Activated T-cell treated with anti-CD3 and anti-CD28 coated beads, Interleukin-2, amount 50 U/mL, for 24 hours (primary cell): Measurements from ENCODE around the gene HTRA3.
"Not testable (repeated sequence)": the region's sequence is repeated elsewhere in the genome, so short reads cannot be mapped to it uniquely, and the experiment has no call there.

Experiments used
- DNase-seq: peaks from one replicate; pipeline ENCODE4 v3.0.0-alpha.2; 2020
- H3K27ac Mint-ChIP-seq: 2 replicates; pipeline ENCODE4 v1.8.0; 2020; ENCODE audit warnings: mild to moderate bottlenecking, mixed read lengths
- H3K27me3 Mint-ChIP-seq: 2 replicates; pipeline ENCODE4 v1.8.0; 2020; ENCODE audit warnings: mixed read lengths
- H3K36me3 Mint-ChIP-seq: 2 replicates; pipeline ENCODE4 v1.8.0; 2020; ENCODE audit warnings: low read depth, mixed read lengths
- H3K4me1 Mint-ChIP-seq: 2 replicates; pipeline ENCODE4 v1.8.0; 2020; ENCODE audit warnings: low read depth, mixed read lengths
- H3K4me3 Mint-ChIP-seq: 2 replicates; pipeline ENCODE4 v1.8.0; 2020; ENCODE audit warnings: mild to moderate bottlenecking, moderate library complexity, mixed read lengths
- H3K9me3 Mint-ChIP-seq: 2 replicates; pipeline ENCODE4 v1.8.0; 2020; ENCODE audit warnings: mixed read lengths

HTRA3 gene

DNA sequence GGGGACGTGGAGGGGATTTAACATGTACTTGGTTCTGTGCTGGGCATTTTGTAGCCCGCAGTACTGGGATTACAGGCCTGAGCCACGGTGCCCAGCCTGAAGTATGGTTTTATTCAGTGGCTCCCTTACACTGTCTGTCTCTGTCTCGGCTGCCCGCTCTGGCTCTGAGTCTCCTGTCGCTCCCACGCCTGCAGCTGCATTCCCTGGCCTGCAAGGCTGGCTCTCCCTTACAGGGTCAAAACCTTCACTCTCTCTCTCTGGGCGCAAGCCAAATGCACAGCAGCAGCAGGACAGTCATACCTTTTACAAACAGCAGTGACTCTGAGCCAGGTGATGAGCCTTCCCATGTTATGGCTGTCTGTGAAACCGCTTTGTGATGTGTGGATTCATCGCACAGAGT lies 72.1 kb downstream of the HTRA3 start:
- H3K9me3 Mint-ChIP-seq: peaks cover 3% of the 10 kb centered on the region
- H3K4me3 Mint-ChIP-seq: no peak overlapping the region
- no peak overlapping the region for H3K27ac Mint-ChIP-seq
- H3K36me3 Mint-ChIP-seq: no peaks in the 10 kb centered on the region
- DNase-seq: no peak
- no peaks in the 10 kb centered on the region for H3K4me1 Mint-ChIP-seq
- H3K27me3 Mint-ChIP-seq: peaks cover 6% of the 10 kb centered on the region

DNA sequence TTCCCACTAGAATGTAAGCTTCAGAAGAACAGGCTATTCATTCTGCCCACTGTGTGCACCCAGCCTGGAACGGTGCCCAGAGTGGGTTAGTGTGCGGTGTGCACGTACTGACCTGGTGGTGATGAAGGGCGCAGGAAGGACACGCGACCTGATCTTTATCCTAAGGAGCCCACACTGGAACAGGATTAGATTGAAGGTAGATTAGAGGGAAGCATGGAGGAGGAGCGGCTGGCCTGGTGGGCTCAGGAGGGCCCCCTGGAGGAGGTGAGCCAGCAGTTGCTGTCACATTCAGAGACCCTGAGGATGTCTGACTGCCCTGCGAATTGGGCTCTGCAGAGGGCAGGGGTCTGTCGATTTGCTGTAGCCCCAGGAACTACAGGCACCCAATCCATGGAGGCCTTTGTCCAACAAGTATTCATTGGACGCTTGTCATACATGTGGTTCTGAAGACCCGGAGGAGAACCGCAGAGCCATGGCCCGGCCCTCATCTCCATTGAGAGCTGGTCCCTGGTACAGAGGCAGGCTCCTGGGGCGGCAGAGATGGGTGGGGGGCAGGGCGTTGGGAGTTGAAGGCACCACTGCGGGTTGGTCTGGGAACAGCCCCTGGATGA lies 73.2 kb downstream of the HTRA3 start:
- H3K9me3 Mint-ChIP-seq: no peaks in the 10 kb centered on the region
- H3K4me1 Mint-ChIP-seq: no peaks in the 10 kb centered on the region
- no peaks in the 10 kb centered on the region for H3K36me3 Mint-ChIP-seq
- H3K27ac Mint-ChIP-seq: no peak overlapping the region
- DNase-seq: peak; percentile 15
- no peak overlapping the region for H3K4me3 Mint-ChIP-seq
- H3K27me3 Mint-ChIP-seq: peaks cover 4% of the 10 kb centered on the region

DNA sequence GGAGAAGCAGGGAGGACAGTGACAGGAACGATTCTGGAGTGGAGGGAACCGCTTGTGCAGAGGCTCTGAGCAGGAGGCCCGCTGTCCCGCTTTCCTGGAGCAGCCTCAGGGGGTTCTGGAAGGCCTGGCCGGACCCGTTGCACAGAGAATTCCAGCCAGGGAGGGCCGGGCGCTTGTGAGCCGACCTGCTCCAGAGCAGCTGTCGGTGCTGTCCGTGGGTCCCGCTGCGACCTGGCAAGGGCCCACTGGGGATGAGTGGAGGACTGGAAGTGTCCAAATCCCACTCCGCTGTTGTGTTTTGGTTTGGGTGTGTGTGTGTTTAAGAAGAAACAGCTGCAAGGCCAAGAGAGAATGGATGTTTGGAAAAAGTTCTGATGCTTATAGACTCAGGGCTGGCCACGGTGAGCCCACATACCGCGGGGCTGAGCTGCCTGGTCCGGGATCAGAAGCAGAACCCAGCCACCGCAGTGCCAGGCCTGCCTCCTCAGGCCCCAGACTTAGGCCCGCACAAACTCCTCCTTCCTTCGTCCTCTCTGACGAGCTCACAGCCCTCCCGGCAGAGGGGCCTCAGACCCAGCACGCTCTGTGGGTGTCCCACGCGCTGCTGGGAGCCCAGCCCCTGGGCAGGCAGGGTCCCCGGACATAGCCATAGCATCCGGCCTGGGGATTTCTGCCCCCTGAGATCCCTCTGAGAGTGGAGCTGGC lies 73.9 kb downstream of the HTRA3 start:
- DNase-seq: peak; percentile 12
- H3K27me3 Mint-ChIP-seq: peaks cover 4% of the 10 kb centered on the region
- no peaks in the 10 kb centered on the region for H3K9me3 Mint-ChIP-seq
- H3K36me3 Mint-ChIP-seq: no peaks in the 10 kb centered on the region
- H3K27ac Mint-ChIP-seq: no peak overlapping the region
- H3K4me1 Mint-ChIP-seq: no peaks in the 10 kb centered on the region
- H3K4me3 Mint-ChIP-seq: no peak overlapping the region

DNA sequence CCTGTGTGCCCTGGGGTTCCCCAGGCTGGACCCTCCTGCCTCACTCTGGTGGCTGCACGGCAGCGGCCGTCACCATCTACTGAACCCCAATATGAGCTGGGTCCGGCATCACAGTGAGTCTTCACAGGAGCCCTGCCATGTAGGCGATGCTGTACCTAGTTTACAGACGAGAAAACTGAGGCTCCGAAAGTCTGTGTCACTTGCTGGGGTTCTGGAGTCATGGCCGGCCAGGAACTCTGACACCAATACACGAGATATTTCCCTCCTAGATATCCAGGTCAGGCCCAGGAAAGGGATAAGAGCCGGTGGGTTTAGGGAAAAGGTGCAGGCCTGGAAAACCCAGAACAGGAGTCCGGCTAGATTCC lies 74.4 kb downstream of the HTRA3 start:
- H3K27me3 Mint-ChIP-seq: peaks cover 4% of the 10 kb centered on the region
- H3K9me3 Mint-ChIP-seq: no peaks in the 10 kb centered on the region
- H3K4me1 Mint-ChIP-seq: no peaks in the 10 kb centered on the region
- no peaks in the 10 kb centered on the region for H3K36me3 Mint-ChIP-seq
- no peak for DNase-seq
- H3K27ac Mint-ChIP-seq: no peak overlapping the region
- no peak overlapping the region for H3K4me3 Mint-ChIP-seq

DNA sequence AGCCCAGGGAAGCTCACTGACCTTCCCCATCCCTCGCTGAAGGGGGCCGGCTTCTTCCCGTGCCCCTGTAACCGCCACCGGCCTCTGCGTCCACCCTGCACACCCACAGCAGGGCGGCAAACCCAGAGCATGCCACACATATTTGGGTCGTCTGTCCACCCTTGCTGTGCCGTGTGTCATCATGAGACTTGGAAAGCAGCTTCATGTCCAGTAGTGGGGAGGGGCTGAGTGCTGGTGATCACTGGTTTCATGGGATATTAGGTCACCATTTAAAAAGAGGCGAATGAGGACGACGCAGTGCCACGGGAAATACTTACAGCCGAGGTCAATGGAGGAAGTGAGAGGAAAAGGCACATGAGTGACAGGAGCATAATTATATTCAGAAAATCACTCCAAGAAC lies 74.8 kb downstream of the HTRA3 start:
- H3K27me3 Mint-ChIP-seq: peaks cover 4% of the 10 kb centered on the region

DNA sequence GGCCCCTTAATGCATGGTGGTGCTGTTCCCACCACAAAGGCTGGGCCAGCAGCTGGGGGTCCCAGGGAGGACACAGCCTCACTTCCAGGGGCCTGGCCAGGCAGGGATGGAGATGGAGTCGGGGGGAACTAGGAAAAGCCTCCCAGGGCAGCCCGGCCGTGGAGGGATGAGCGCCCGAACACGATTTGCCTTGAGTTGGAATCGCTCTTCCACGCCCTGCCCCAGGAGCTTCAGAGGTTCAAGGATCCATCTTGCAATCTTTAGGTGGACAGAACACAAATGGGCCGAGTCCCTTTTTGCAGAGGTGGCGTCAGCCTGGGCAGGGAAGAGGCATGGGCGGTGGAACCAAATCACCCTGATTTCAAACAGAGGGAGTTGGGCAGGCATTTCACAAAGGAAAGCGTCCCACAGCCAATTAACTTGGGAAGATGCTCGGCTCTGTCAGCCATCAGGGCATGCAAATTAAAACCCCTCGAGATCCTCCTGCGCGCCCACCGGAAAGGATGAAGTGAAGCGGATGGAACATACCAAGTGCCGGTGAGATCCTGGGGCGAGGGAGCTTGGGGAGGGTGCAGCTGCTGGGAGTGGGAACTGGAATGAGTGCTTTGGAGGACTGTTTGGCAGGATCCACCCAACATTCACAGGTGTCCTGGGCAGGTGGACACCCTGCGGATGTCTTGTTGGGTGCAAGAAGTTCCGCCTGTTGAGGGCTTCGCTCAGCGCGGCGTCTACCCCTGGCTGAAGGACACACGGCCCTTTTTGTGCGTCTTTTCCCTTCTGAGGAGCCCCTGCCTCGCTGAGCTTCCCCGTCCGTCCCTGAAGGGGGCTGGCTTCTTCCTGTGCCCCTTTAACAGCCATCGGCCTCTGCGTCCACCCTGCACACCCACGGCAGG lies 75.7 kb downstream of the HTRA3 start:
- Mint-ChIP-seq H3K27me3 (peaks cover 5% of the 10 kb centered on the region), H3K9me3 (no peaks in the 10 kb centered on the region), H3K4me1 (no peaks in the 10 kb centered on the region), H3K4me3 (no peak overlapping the region), H3K36me3 (no peaks in the 10 kb centered on the region), H3K27ac (no peak overlapping the region)
- peak; percentile 20 for DNase-seq

More for the DNA sequence above, 74.8 kb downstream of the HTRA3 start:
- Mint-ChIP-seq H3K9me3 (no peaks in the 10 kb centered on the region), H3K4me1 (no peaks in the 10 kb centered on the region), H3K4me3 (no peak overlapping the region), H3K36me3 (no peaks in the 10 kb centered on the region), H3K27ac (no peak overlapping the region)
- DNase-seq: no peak

DNA sequence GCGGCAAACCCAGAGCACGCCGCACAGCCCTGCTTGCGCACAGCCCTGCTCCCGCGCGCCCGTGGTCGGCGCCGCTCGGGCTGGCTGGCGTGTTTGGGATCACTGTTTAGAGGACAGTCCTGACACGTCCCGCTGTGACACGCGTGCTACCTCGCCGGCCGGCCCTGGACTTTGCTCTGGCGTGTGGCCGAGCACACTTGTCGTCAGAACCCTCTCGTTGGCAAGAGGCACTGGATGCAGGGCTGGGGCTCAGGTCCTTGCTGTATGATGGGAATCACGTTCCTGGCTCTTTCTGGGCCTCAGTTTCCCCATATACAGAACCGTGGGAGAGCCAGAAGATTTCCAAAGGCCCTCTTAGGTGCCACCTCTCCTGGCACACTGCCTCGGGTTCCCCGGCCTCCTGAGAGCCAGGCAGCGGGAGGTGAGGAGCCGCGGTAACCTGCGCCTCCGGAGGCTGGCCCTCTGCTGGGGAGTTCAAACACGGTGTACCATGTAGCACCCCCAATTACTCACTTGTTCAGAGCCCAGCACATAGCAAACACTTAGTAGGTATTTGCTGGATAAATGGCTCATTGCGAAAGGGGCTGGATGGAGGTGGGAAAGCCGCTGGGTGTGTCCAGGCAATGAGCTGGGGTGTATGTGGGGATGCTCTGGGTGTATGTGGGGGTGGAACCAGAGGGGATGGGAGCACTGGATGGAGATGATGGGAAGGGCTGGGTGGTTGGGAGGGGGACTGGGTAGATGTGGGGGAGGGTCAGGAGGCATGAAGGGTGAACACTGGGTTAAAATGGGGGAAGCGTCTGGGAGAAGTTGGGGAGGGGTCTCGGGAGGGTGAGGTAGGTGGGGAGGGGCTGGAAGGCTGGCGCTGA lies 76.6 kb downstream of the HTRA3 start:
- no peaks in the 10 kb centered on the region for H3K36me3 Mint-ChIP-seq
- no peak overlapping the region for H3K27ac Mint-ChIP-seq
- no peaks in the 10 kb centered on the region for H3K4me1 Mint-ChIP-seq
- peaks cover 11% of the 10 kb centered on the region for H3K27me3 Mint-ChIP-seq
- H3K4me3 Mint-ChIP-seq: no peak overlapping the region
- peak; percentile 6 for DNase-seq
- no peaks in the 10 kb centered on the region for H3K9me3 Mint-ChIP-seq

DNA sequence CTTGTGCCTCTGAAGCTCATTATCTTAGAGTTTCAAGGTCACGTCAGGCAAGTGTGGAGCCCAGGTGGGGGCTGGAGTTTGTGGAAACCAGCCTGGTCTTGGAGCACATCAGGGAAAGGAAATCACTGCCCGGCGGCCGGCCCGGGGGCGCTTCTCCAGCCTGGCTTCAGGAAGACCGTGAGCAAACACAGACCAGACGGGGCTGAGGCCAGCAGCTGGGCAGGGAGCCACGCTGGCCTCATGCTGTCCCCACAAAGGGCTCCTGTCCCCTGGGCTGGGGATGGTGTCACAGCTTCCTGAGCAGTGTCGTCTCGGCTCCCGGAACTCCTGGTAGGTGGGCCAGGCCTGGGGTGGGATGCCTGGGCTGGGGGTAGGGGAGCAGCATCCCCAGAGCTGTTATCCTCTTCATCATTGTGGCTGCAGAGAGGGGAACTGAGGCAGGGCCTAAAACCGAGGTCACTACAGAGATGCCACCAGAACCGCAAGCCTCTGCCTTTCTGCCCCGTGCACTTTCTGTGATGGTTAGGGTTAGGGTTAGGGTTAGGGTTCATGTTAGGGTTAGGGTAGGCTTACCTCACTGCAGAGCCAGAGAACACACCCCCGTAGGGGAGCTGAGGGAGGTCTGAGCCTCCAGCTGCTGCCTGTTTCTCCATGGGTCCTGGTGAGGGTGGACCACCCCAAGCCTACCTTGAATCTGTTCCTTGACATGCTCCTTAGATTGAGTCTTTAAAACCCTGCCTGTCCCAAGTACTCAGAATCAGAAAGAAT lies 77.5 kb downstream of the HTRA3 start:
- H3K9me3 Mint-ChIP-seq: no peaks in the 10 kb centered on the region
- no peaks in the 10 kb centered on the region for H3K36me3 Mint-ChIP-seq
- H3K27ac Mint-ChIP-seq: no peak overlapping the region
- H3K27me3 Mint-ChIP-seq: peaks cover 11% of the 10 kb centered on the region
- H3K4me3 Mint-ChIP-seq: no peak overlapping the region
- peak; percentile 17 for DNase-seq
- H3K4me1 Mint-ChIP-seq: no peaks in the 10 kb centered on the region

DNA sequence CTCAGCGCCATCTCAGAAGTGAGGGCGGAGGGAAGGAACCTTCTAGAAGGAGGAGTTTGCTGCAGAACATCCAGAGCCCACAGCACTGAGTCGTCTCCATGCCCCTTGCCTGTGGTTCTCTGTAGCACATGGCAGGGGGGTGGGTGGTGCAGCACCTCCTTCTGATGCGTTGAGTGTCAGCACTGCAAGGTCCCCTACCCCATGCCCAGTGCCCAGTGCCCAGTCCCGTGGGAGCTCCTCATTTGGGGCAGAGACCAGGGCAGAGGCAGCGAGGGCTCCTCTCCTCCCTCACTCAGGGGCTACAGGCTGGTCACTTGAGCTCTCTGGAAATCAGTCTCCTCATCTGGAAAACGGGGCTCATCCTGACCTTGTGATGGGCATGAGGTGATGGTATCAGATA lies 78.1 kb downstream of the HTRA3 start:
- Mint-ChIP-seq H3K27me3 (peaks cover 11% of the 10 kb centered on the region), H3K4me3 (no peak overlapping the region), H3K4me1 (no peaks in the 10 kb centered on the region), H3K27ac (no peak overlapping the region), H3K36me3 (no peaks in the 10 kb centered on the region), H3K9me3 (no peaks in the 10 kb centered on the region)
- DNase-seq: no peak

DNA sequence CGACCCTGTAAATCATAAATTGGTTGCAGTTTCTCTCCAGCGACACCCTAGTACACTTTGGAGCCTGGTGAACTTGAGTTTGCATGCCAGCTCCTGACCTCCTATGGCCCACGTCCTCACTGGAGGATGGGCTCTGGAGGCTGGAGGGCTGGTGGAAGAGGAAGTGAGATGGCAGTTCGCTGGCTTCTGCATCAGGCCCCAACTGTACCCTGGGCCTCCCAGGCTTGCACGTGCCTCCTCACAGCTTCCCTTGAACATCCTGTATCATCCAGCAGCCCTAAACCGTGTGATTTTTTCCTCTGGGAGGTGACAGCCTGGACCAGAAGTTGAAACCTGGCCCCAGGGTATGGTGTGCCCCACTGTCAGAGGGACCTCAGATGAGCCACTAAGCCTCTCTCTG lies 78.5 kb downstream of the HTRA3 start:
- H3K27me3 Mint-ChIP-seq: peaks cover 11% of the 10 kb centered on the region
- H3K9me3 Mint-ChIP-seq: no peaks in the 10 kb centered on the region
- peak; percentile 15 for DNase-seq
- H3K27ac Mint-ChIP-seq: no peak overlapping the region
- H3K4me1 Mint-ChIP-seq: no peaks in the 10 kb centered on the region
- no peaks in the 10 kb centered on the region for H3K36me3 Mint-ChIP-seq
- H3K4me3 Mint-ChIP-seq: no peak overlapping the region

DNA sequence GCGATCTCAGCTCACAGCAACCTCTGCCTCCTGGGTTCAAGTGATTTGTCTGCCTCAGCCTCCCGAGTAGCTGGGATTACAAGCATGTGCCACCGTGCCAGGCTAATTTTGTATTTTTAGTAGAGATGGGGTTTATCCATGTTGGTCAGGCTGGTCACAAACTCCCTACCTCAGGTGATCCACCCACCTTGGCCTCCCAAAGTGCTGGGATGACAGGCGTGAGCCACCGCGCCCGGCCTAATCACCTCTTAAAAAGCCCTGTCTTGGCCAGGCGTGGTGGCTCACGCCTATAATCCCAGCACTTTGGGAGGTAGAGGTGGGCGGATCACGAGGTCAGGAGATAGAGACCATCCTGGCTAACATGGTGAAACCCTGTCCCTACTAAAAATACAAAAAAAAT lies 79.7 kb downstream of the HTRA3 start:
- H3K4me1 Mint-ChIP-seq, H3K27ac Mint-ChIP-seq, H3K4me3 Mint-ChIP-seq, H3K36me3 Mint-ChIP-seq, DNase-seq, H3K9me3 Mint-ChIP-seq: not testable (repeated sequence)
- H3K27me3 Mint-ChIP-seq: peaks cover 11% of the 10 kb centered on the region

DNA sequence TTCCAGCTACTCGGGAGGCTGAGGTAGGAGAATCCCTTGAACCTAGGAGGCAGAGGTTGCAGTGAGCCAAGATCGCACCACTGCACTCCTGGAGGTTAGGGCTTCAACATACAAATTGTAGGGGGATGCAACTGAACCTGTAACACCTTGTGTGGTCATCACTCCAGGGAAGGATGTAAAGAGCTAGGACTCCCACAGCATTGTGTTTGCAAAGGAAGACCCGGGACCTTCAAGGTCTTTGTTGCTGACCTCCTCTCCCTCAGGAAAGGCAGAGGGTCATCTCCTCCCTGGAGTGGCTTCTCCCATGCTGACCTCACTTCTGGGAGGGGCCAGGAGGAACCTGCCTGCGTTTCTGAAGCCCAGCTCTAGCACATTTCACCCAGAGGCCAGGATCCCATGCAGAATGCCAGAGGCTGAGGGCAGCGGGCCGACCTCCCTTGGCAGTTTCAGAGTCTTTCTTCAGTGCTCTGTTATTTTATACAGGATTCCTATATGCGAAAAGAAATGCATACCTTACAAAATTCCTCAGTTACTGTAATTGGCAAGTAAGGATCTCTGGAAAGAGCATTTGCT lies 80.2 kb downstream of the HTRA3 start:
- no peaks in the 10 kb centered on the region for H3K4me1 Mint-ChIP-seq
- no peak overlapping the region for H3K4me3 Mint-ChIP-seq
- H3K9me3 Mint-ChIP-seq: peaks cover 3% of the 10 kb centered on the region
- H3K27me3 Mint-ChIP-seq: peaks cover 11% of the 10 kb centered on the region
- H3K36me3 Mint-ChIP-seq: no peaks in the 10 kb centered on the region
- DNase-seq: no peak
- H3K27ac Mint-ChIP-seq: no peak overlapping the region

DNA sequence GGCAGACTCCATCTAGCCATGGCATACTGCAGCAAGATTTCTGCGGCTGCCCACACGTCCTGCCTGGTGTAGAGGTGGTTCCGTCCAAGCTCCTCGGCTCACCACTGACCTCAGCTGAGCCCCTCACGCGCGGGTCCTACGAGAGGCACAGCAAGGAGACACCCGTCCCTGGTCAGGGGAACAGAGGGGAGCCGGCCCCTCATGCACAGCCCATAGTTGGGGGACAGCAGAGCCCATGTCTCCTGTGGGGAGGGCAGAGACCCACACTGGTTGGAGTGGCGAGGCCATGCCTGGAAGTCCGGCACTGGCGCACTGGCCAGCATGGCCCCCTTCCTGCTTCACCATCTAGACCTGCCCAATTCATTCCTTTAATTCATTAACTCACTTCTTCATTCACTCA lies 80.8 kb downstream of the HTRA3 start:
- H3K27ac Mint-ChIP-seq: no peak overlapping the region
- H3K4me3 Mint-ChIP-seq: no peak overlapping the region
- H3K27me3 Mint-ChIP-seq: peaks cover 9% of the 10 kb centered on the region

More for the DNA sequence above, 80.8 kb downstream of the HTRA3 start:
- Mint-ChIP-seq H3K36me3 (no peaks in the 10 kb centered on the region), H3K4me1 (no peaks in the 10 kb centered on the region), H3K9me3 (peaks cover 3% of the 10 kb centered on the region)
- peak; percentile 17 for DNase-seq
